Measurements from ENCODE around the gene IKBKG. TPM values are rescaled to one million over a fixed set of nuclear protein-coding genes. Genes with fewer than 3 reads are reported as not detected.

Gene IKBKG
- total and polyA plus RNA-seq, 2 of the 4 experiments (the other 2 are of a cell fraction): 16.5 to 38.2 TPM

- Histone ChIP-seq H3K56ac (ENCODE audit: extremely low read depth, insufficient read depth, low read length) (no peak overlapping the region), H3K27me3 (ENCODE audit: control insufficient read depth, insufficient read depth, low read length) (no peaks in the 10 kb centered on the region), H2AFZ (replicated peaks; ENCODE audit: low read length, poor library complexity) (peak overlapping the region; percentile 70), H3K4me2 (ENCODE audit: low read depth, low read length) (peak overlapping the region; percentile 62), H4K5ac (ENCODE audit: low read depth, low read length) (peak overlapping the region; percentile 27), H2BK5ac (ENCODE audit: low read depth, low read length, poor library complexity, severe bottlenecking) (peak overlapping the region; percentile 80), H3K9me1 (ENCODE audit: insufficient read depth, low read length) (peaks cover 3% of the 10 kb centered on the region), H4K20me1 (ENCODE audit: insufficient read depth, low read length) (no peaks in the 10 kb centered on the region), H2BK120ac (ENCODE audit: low read depth, low read length) (no peak overlapping the region), H3K27ac (ENCODE audit: insufficient read depth, low read length) (peak overlapping the region; percentile 87), H4K8ac (ENCODE audit: low read depth in 2 of 2, low read length in 2 of 2) (peak overlapping the region; percentile 40 to 83; a peak in 3 of 4 replicates), H3K4me1 (ENCODE audit: control insufficient read depth, insufficient read depth, low read length) (peaks cover 8% of the 10 kb centered on the region; the same call in 1 of the 2 replicates), H3K23ac (ENCODE audit: low read depth, low read length) (peak overlapping the region; percentile 61), H3K79me1 (ENCODE audit: low read depth in 1 of 2, low read length in 2 of 2) (peaks cover 8 to 12% of the 10 kb centered on the region in 2 experiments; a peak in 2 of 4 replicates), H2AK9ac (replicated peaks; ENCODE audit: low read depth, low read length, poor library complexity) (peak overlapping the region; percentile 90), H3K9me3 (ENCODE audit: control insufficient read depth, insufficient read depth, low read length) (no peaks in the 10 kb centered on the region), H3K4me3 (ENCODE audit: insufficient read depth, low read depth, low read length) (peak overlapping the region; percentile 35), H3K4ac (ENCODE audit: low read depth, low read length) (peak overlapping the region; percentile 62), H3K36me3 (ENCODE audit: control insufficient read depth, insufficient read depth, low read length) (no peaks in the 10 kb centered on the region), H3K9ac (ENCODE audit: low read depth, low read length) (peak overlapping the region; percentile 41), H3K14ac (replicated peaks; ENCODE audit: low read depth, low read length) (peak overlapping the region; percentile 50; the same call in 1 of the 2 replicates), H3K18ac (ENCODE audit: low read depth, low read length) (peak overlapping the region; percentile 39), H2BK20ac (ENCODE audit: low read depth, low read length) (no peak overlapping the region), H4K91ac (ENCODE audit: insufficient read depth, low read depth, low read length) (peak overlapping the region; percentile 73), H2AK5ac (ENCODE audit: low read depth, low read length) (peak overlapping the region; percentile 57), H2BK15ac (ENCODE audit: low read depth, low read length) (no peak overlapping the region)
- BruUV-seq (replicated peaks): no TSS peak
- WGBS, 2 experiments (ENCODE audit: extremely low coverage in 2 of 2, insufficient read length in 1 of 2): 45% methylated on average over 8 of the region's 19 CpGs; no CpG with 5 or more reads in 1 of the 2 experiments
- no peak for TF ChIP-seq NFE2L2 (IDR thresholded peaks at IDR 0.05; ENCODE audit: low read depth, low read length)
- TF ChIP-seq SMC3 (IDR thresholded peaks at IDR 0.05; ENCODE audit: low read depth, low read length): no peak
- no peak for TF ChIP-seq POLR2A (IDR thresholded peaks at IDR 0.05; ENCODE audit: low read depth, low read length)
- peak; percentile 74 for TF ChIP-seq USF2 (IDR thresholded peaks at IDR 0.05; ENCODE audit: low read depth, low read length)
- TF ChIP-seq RFX5 (IDR thresholded peaks at IDR 0.05; ENCODE audit: low read depth, low read length): no peak
- no peak for TF ChIP-seq CHD1 (IDR thresholded peaks at IDR 0.05; ENCODE audit: low read depth, low read length)
- TF ChIP-seq MAFK (IDR thresholded peaks at IDR 0.05; ENCODE audit: low read depth, low read length): no peak
- no peak for TF ChIP-seq MAZ (IDR thresholded peaks at IDR 0.05; ENCODE audit: borderline replicate concordance, low read depth, low read length)
- no peak for TF ChIP-seq MXI1 (IDR thresholded peaks at IDR 0.05; ENCODE audit: borderline replicate concordance, low read depth, low read length)
- TF ChIP-seq CTCF (conservative IDR thresholded peaks at IDR 0.05; ENCODE audit: low read depth, low read length): no peak
- no peak for TF ChIP-seq RAD21 (IDR thresholded peaks at IDR 0.05; ENCODE audit: low read length)
- no peak for TF ChIP-seq RCOR1 (IDR thresholded peaks at IDR 0.05; ENCODE audit: insufficient replicate concordance, low read length)
- TF ChIP-seq BHLHE40 (IDR thresholded peaks at IDR 0.05; ENCODE audit: low read depth, low read length): no peak
- peak; percentile 64 for TF ChIP-seq CEBPB (IDR thresholded peaks at IDR 0.05; ENCODE audit: low read depth, low read length)
- TF ChIP-seq FOS (IDR thresholded peaks at IDR 0.05; ENCODE audit: low read depth, low read length): no peak
- ATAC-seq (ENCODE audit: low read depth): peak; percentile 7
- intact Hi-C loops (cut with micrococcal nuclease): loop anchor here (2.0 kb wide), 2 partner anchors 26 to 30 kb away; partner anchors contain the start of genes G6PD, IKBKG and SLC10A3
- ChIA-PET CTCF (no interaction called here), POLR2A (ENCODE audit: unreplicated experiment) (interaction anchor here (0.7 kb wide), 1 partner anchor 19 kb away, joined by 3 read pairs; no protein-coding TSS in a partner anchor)
- in situ Hi-C loops (cut with MboI; ENCODE audit: low sequenced_read_pairs): no loop called here
- dilution Hi-C loops (cut with HindIII; ENCODE audit: low sequenced_read_pairs, unreplicated experiment): no loop called here
- peak; percentile 54 for DNase-seq
Measured at GRCh38 chrX:154516656-154517100, 30.7 kb upstream of the IKBKG start.
